HepG2 (cell line): ENCODE measurements around the gene RNF25. TPM values are rescaled to one million over a fixed set of nuclear protein-coding genes. Genes with fewer than 3 reads are reported as not detected.
A peak's percentile ranks its signal among the peaks of the same experiment; 100 is the strongest.

Source experiments
- ATAC-seq: fragments of 200-7000 bp; cut with Tn5 transposase; 3 replicates; pipeline ENCODE4 v1.9.1; 2020; ENCODE audit warnings: mild to moderate bottlenecking, moderate library complexity
- BruUV-seq: library from RNA; stranded (reverse); fragments of 400-500 nt; replicated peaks from 2 replicates; lab custom pipeline; 2021; lab: Mats Ljungman, UMichigan
- CTCF ChIA-PET: fragments of 300-600 bp; formaldehyde crosslinking; extraction: SDS; loops from one replicate; lab custom pipeline; 2021; ENCODE audit warnings: low total read pairs, inconsistent platforms, low intra/inter-chr PET ratio; lab: Yijun Ruan, JAX
- POLR2A ChIA-PET: fragments of 350-600 bp; sonication (Branson Sonifier 250); formaldehyde crosslinking; loops from one replicate; lab custom pipeline; 2020; ENCODE audit warnings: antibody characterized with exemption, inconsistent platforms; lab: Yijun Ruan, JAX
- DNase-seq: peaks from one replicate; pipeline ENCODE4 v3.0.0-alpha.2; 2015; ENCODE audit warnings: low spot score
- FAIRE-seq: peaks from 3 replicates; lab custom pipeline; 2011; peaks lifted over from hg19 to GRCh38; lab: Jason Lieb, UNC
- H2AFZ ChIP-seq: one replicate; pipeline ENCODE4 v1.6.1; 2011; ENCODE audit warnings: low read length, inconsistent platforms
- H3K27ac ChIP-seq: fragments of 300-600 bp; 3 replicates; pipeline ENCODE4 v1.8.0; 2011; ENCODE audit warnings: mixed run types, mild to moderate bottlenecking, mixed read lengths, low read length, inconsistent platforms; ENCODE audit not compliant: insufficient read depth; ENCODE audit errors: extremely low read length
- H3K27me3 ChIP-seq, 2 experiments: fragments of 200-600 bp in 1 of 2; 2 replicates in 1 of 2; 3 replicates in 1 of 2; pipeline versions ENCODE4 v1.6.0 to v1.8.0; 2011; ENCODE audit warnings: low read length in 2 of 2, mild to moderate bottlenecking in 2 of 2, moderate library complexity in 2 of 2, inconsistent platforms in 1 of 2; ENCODE audit not compliant: insufficient read depth in 2 of 2, control insufficient read depth in 1 of 2
- H3K36me3 ChIP-seq, 2 experiments: fragments of 200-600 bp in 1 of 2; replicated peaks in 1 of 2; 2 replicates in 1 of 2; 3 replicates in 1 of 2; pipeline versions ENCODE4 v1.5.1 to v1.8.0; 2011; ENCODE audit warnings: low read length in 2 of 2, inconsistent platforms in 1 of 2; ENCODE audit not compliant: insufficient read depth in 2 of 2, control insufficient read depth in 1 of 2
- H3K4me1 ChIP-seq: 2 replicates; pipeline ENCODE4 v1.5.1; 2012; ENCODE audit warnings: low read length, inconsistent platforms; ENCODE audit not compliant: insufficient read depth
- H3K4me2 ChIP-seq: 2 replicates; pipeline ENCODE4 v1.6.0; 2011; ENCODE audit warnings: low read depth, low read length, inconsistent platforms
- H3K4me3 ChIP-seq, 3 experiments: fragments of 200-600 bp in 1 of 3; sonication (generic), shearing (Covaris generic) in 1 of 3; replicated peaks in 1 of 3; 2 replicates each; pipeline ENCODE4 v1.5.1; 2011 to 2016; ENCODE audit warnings: low read length in 3 of 3, inconsistent platforms in 2 of 3, low read depth in 2 of 3, mild to moderate bottlenecking in 2 of 3, control low read depth in 1 of 3, mixed read lengths in 1 of 3; ENCODE audit not compliant: insufficient read depth in 1 of 3
- H3K79me2 ChIP-seq: one replicate; pipeline ENCODE4 v1.6.1; 2011; ENCODE audit warnings: low read length, inconsistent platforms; ENCODE audit not compliant: insufficient read depth
- H3K9ac ChIP-seq: 2 replicates; pipeline ENCODE4 v1.6.0; 2011; ENCODE audit warnings: mild to moderate bottlenecking, low read depth, low read length, inconsistent platforms; ENCODE audit not compliant: insufficient read depth
- H3K9me3 ChIP-seq: 2 replicates; pipeline ENCODE4 v1.5.1; 2012; ENCODE audit warnings: mild to moderate bottlenecking, low read length
- H4K20me1 ChIP-seq: 2 replicates; pipeline ENCODE4 v1.6.0; 2011; ENCODE audit warnings: inconsistent platforms, mild to moderate bottlenecking, low read length, moderate library complexity; ENCODE audit not compliant: insufficient read depth
- GABPB1 ChIP-seq: IDR thresholded peaks from 2 replicates; pipeline ENCODE4 v1.6.1; 2016; ENCODE audit warnings: mild to moderate bottlenecking, missing genetic modification reagents, moderate library complexity, missing compliant biosample characterization
- HNRNPK ChIP-seq: fragments of 200-400 bp; formaldehyde crosslinking; IDR thresholded peaks from 2 replicates; pipeline ENCODE4 v1.6.1; 2018; ENCODE audit warnings: low read length, low read depth, moderate library complexity, mild to moderate bottlenecking; ENCODE audit not compliant: poor library complexity, severe bottlenecking
- NFE2L1 ChIP-seq: sonication (generic); formaldehyde crosslinking; IDR thresholded peaks from 2 replicates; pipeline ENCODE4 v1.4.0; 2020; ENCODE audit warnings: missing genetic modification reagents, mild to moderate bottlenecking, borderline replicate concordance
- NFKB2 ChIP-seq: sonication (generic); formaldehyde crosslinking; IDR thresholded peaks from 2 replicates; pipeline ENCODE4 v1.4.0; 2020; ENCODE audit warnings: missing genetic modification reagents, borderline replicate concordance
- NONO ChIP-seq, 2 experiments: fragments of 450-650 bp in 1 of 2; sonication (generic) in 1 of 2; formaldehyde crosslinking in 1 of 2; IDR thresholded peaks in 1 of 2; conservative IDR thresholded peaks in 1 of 2; 2 replicates each; pipeline versions ENCODE4 v1.6.1 to v1.8.0; 2017 to 2022; ENCODE audit warnings: mild to moderate bottlenecking in 1 of 2, missing genetic modification reagents in 1 of 2, moderate library complexity in 1 of 2
- NPAS2 ChIP-seq: sonication (generic); formaldehyde crosslinking; IDR thresholded peaks from 2 replicates; pipeline ENCODE4 v1.8.0; 2022; ENCODE audit warnings: mild to moderate bottlenecking, missing genetic modification reagents, borderline replicate concordance
- RELA ChIP-seq: sonication (generic); formaldehyde crosslinking; IDR thresholded peaks from 2 replicates; pipeline ENCODE4 v1.4.0; 2020; ENCODE audit warnings: missing genetic modification reagents
- RFXANK ChIP-seq: IDR thresholded peaks from 2 replicates; pipeline ENCODE4 v1.6.1; 2016
- THAP11 ChIP-seq: IDR thresholded peaks from 2 replicates; pipeline ENCODE4 v1.6.1; 2016; ENCODE audit warnings: missing biosample characterization, missing genetic modification reagents
- ZNF180 ChIP-seq: sonication (generic); formaldehyde crosslinking; IDR thresholded peaks from 2 replicates; pipeline ENCODE4 v1.4.0; 2020; ENCODE audit warnings: low read depth, missing genetic modification reagents, borderline replicate concordance
- ZNF768 ChIP-seq: sonication (generic); formaldehyde crosslinking; IDR thresholded peaks from 2 replicates; pipeline ENCODE4 v1.4.0; 2020; ENCODE audit warnings: missing genetic modification reagents
- WGBS: methylation state at CpG from one replicate; pipeline ENCODE4 v1.1.6; 2017; ENCODE audit warnings: low lambda C conversion rate; 5-methylcytosine and 5-hydroxymethylcytosine counted together
- in situ Hi-C: cut with HindIII; loops from 2 replicates; pipeline ENCODE4 v1.10.0; 2017; ENCODE audit warnings: low pct_unique_long_range_greater_than_20kb; ENCODE audit not compliant: extremely low pct_ligation_motif_present
- intact Hi-C: fragments of 100-400 bp; cut with micrococcal nuclease; formaldehyde crosslinking; loops from one replicate; pipeline ENCODE4 v1.10.0; 2022; ENCODE audit not compliant: unreplicated experiment
- polyA plus RNA-seq, 8 experiments: library from polyadenylated mRNA; depleted of rRNA in 3 of 8; stranded (reverse) in 7 of 8; unstranded in 1 of 8; fragments of >200 nt; fragmentation: Illumina TruSeq in 4 of 8; extraction: Trizol in 4 of 8; gene quantifications; 2 replicates each; pipeline versions ENCODE4 v1.2.1 to v1.2.3, GENCODE V29; 2011 to 2016; ENCODE audit warnings: low read depth in 4 of 8, missing spikeins in 1 of 8, mixed read lengths in 1 of 8; ENCODE audit not compliant: insufficient read depth in 1 of 8
- total RNA-seq, 5 experiments: library from RNA; depleted of rRNA; stranded (reverse); fragments of >200 nt; fragmentation: Illumina TruSeq; extraction: Trizol; gene quantifications; 2 replicates each; pipeline ENCODE4 v1.2.3, GENCODE V29; 2016; ENCODE audit warnings: low read depth in 1 of 5
- TF ChIP-seq, protein P1 (sequence below): IDR thresholded peaks from 2 replicates; pipeline ENCODE4 v1.6.1; 2016; ENCODE audit warnings: low read depth, borderline replicate concordance
- TF ChIP-seq, protein P2 (sequence below): sonication (generic); formaldehyde crosslinking; IDR thresholded peaks from 2 replicates; pipeline ENCODE4 v1.8.1; 2023; ENCODE audit warnings: missing genetic modification reagents, mild to moderate bottlenecking, borderline replicate concordance
- TF ChIP-seq, protein P3 (sequence below): sonication (generic); formaldehyde crosslinking; IDR thresholded peaks from 2 replicates; pipeline ENCODE4 v1.8.1; 2023; ENCODE audit warnings: missing genetic modification reagents, inconsistent platforms, borderline replicate concordance
- TF ChIP-seq, protein P4 (sequence below): sonication (generic); formaldehyde crosslinking; IDR thresholded peaks from 2 replicates; pipeline ENCODE4 v1.4.0; 2020; ENCODE audit warnings: missing genetic modification reagents

Gene RNF25
- total and polyA plus RNA-seq, 2 of the 13 experiments (the other 11 are each of a cell fraction or from before 2014, with no cell fraction given): 37.0 to 87.6 TPM

DNA sequence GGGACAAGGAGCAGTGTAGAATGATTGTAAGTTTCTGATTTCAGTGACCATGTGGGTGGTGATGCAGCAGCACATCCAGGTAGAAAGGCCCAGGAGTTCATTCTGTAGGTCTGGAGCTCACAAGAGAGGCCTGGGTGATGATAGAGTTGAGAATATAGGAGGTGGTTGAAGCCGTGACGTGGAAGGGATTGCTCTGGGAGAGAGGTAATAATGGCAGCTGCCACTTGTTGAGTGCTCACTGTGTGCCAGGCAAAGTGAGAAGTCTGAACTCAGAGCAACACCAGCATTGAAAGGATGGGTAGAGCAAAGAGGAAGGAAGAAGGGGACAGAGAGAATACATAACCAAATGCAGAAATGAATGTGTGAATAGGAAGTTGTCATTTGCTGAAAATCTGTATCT, 42.1 kb upstream of the RNF25 start:
- Histone ChIP-seq H3K27ac (no peak overlapping the region), H3K4me1 (peaks cover 48% of the 10 kb centered on the region), H3K79me2 (peaks cover 69% of the 10 kb centered on the region), H4K20me1 (peaks cover 3% of the 10 kb centered on the region; the same call in 1 of the 2 replicates), H3K4me3 (no peak overlapping the region; a peak in 1 of 6 replicates), H3K4me2 (peak overlapping the region; percentile 84), H3K36me3 (peaks cover 2 to 26% of the 10 kb centered on the region in 2 experiments; a peak in 3 of 5 replicates), H3K9ac (no peak overlapping the region), H3K9me3 (no peaks in the 10 kb centered on the region), H3K27me3 (no peaks in the 10 kb centered on the region; a peak in 1 of 5 replicates), H2AFZ (no peak overlapping the region)
- intact Hi-C loops (no loop called here), in situ Hi-C loops (no loop called here)
- no TSS peak for BruUV-seq
- no peak for TF ChIP-seq RFXANK (CRISPR knock-in tag)
- TF ChIP-seq, protein P1, sequence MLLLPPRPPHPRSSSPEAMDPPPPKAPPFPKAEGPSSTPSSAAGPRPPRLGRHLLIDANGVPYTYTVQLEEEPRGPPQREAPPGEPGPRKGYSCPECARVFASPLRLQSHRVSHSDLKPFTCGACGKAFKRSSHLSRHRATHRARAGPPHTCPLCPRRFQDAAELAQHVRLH (CRISPR knock-in tag): no peak
- no peak for TF ChIP-seq THAP11
- no peak for TF ChIP-seq HNRNPK
- no peak for TF ChIP-seq NFE2L1 (CRISPR knock-in tag)
- TF ChIP-seq NFKB2 (CRISPR knock-in tag): no peak
- TF ChIP-seq NONO (IDR thresholded peaks at IDR 0.05): no peak
- TF ChIP-seq NONO (CRISPR knock-in tag; conservative IDR thresholded peaks at IDR 0.05): no peak
- TF ChIP-seq GABPB1 (CRISPR knock-in tag): no peak
- no peak for TF ChIP-seq ZNF768 (CRISPR knock-in tag)
- TF ChIP-seq NPAS2: no peak
- TF ChIP-seq ZNF180: no peak
- TF ChIP-seq, protein P2, sequence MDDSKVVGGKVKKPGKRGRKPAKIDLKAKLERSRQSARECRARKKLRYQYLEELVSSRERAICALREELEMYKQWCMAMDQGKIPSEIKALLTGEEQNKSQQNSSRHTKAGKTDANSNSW (CRISPR knock-in tag): no peak
- TF ChIP-seq, protein P3, sequence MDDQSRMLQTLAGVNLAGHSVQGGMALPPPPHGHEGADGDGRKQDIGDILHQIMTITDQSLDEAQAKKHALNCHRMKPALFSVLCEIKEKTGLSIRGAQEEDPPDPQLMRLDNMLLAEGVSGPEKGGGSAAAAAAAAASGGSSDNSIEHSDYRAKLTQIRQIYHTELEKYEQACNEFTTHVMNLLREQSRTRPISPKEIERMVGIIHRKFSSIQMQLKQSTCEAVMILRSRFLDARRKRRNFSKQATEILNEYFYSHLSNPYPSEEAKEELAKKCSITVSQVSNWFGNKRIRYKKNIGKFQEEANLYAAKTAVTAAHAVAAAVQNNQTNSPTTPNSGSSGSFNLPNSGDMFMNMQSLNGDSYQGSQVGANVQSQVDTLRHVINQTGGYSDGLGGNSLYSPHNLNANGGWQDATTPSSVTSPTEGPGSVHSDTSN: no peak
- no peak for TF ChIP-seq RELA (CRISPR knock-in tag)
- TF ChIP-seq, protein P4, sequence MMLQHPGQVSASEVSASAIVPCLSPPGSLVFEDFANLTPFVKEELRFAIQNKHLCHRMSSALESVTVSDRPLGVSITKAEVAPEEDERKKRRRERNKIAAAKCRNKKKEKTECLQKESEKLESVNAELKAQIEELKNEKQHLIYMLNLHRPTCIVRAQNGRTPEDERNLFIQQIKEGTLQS (CRISPR knock-in tag): no peak
- FAIRE-seq (no peak), ATAC-seq (no peak), DNase-seq (no peak)
- ChIA-PET POLR2A (no interaction called here), CTCF (no interaction called here)
- 90% methylated on average over 2 of the region's 2 CpGs for WGBS
